Activated T-cell treated with anti-CD3 and anti-CD28 coated beads for 24 hours (primary cell): ENCODE measurements around the gene GPR68.

ENCODE experiments used
- DNase-seq: peaks from one replicate; pipeline ENCODE4 v3.0.0-alpha.2; 2020; ENCODE audit warnings: low read depth

GPR68 gene, protein sequence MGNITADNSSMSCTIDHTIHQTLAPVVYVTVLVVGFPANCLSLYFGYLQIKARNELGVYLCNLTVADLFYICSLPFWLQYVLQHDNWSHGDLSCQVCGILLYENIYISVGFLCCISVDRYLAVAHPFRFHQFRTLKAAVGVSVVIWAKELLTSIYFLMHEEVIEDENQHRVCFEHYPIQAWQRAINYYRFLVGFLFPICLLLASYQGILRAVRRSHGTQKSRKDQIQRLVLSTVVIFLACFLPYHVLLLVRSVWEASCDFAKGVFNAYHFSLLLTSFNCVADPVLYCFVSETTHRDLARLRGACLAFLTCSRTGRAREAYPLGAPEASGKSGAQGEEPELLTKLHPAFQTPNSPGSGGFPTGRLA

GRCh38 chr14:91244501-91244901 is at the start of gene GPR68:
Gene GPR68, minus strand, starts transcription at chr14:91244704. Its CDS starts 9,654 bp downstream, at chr14:91235050.
- no peak for DNase-seq

- no peak for DNase-seq
Observed at GRCh38 chr14:91294153-91294552, 49.6 kb upstream of the GPR68 start.

- no peak for DNase-seq
Observed at GRCh38 chr14:91293281-91293680, 48.8 kb upstream of the GPR68 start.

- no peak for DNase-seq
Observed at GRCh38 chr14:91292491-91292890, 48.0 kb upstream of the GPR68 start.

DNA sequence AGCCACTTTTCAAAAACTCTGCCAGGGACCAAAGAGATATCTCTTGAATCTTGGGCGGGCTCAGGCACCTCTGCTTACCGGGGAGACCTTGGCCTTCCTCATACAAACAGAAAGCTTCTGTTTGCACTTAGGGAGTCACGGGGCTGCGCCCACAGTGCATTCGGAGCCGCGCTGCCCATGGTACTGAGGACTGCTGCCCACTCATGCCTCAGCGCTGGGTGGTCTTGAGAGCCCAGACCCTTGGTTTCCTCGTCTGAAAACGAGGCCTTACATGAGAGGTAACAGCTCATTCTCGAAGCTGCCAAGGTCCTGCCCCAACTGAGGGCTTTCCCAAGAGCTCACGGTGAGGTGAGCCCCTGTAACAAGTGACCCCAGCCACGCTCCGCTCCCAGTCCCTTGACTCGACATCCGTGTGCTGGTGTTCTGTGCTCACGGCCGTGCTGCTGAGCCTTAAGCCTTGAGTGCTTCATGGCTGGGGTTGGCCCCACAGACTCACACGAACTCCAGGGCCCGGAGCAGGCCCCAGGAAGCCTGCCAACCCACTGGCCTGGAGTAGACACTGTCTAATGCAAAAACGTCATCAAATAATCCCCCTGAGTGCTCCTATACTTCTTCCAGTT is 47.4 kb upstream of the GPR68 start:
- DNase-seq, result no peak

GRCh38 chr14:91290986-91291385 is 46.5 kb upstream of the GPR68 start:
- no peak for DNase-seq

DNA sequence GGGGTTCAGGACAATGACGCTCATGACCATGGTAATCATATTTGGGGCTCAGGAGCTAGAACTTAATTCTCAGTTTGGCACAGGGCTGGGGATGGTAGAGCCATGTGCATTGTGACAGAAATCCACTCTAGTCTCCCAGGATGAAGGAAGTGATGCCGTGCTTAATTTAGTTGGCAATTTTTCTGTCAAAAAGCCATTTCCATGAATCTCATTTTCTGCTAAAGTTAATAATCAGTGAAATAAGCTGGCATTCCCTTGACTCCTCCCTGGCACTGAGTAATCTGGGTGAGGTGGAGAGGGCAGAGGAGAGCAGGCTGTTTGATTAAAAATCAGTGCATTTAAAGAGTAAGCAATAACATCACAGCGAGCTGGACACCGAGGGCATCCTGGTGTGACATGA is 45.0 kb upstream of the GPR68 start:
- DNase-seq, result no peak

- DNase-seq, result no peak
Observed at GRCh38 chr14:91288876-91289275, 44.4 kb upstream of the GPR68 start.

GRCh38 chr14:91286530-91286937 is 42.0 kb upstream of the GPR68 start:
- DNase-seq, result peak; percentile 70

DNA sequence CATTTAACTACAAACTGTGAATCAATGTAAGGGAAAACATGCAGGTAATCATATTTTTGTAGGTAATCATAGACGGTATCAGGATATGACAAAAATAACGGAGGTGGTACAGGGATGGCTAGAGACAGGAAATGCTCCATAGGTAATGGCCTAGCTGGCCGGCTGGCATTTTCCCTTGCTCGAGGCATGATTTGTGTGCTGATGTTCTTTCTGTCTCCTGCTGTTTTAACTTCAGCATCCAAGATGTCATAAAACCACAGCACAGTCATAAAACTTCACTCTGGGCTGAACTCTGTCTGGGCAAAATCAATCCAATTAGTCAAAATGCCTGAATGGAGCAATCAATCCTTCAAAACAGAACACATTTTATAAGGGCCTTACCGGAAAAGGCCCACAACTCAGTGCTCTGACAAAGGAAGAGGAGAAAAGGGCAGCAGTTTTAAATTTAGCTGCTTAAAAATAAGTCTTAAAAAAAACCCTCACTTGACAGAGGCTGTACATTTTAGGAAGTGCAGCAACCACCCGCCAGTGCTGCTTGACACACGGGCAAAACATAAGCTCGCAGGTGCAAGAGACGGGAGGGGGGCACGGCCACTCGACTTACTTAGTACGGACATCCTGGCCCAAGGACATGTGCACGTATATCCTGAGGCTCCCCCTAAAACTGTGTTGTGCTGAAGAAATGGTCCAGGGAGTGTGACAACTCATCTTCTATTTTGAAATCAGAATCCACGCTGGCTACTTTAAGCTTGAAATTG is 40.5 kb upstream of the GPR68 start:
- no peak for DNase-seq

DNA sequence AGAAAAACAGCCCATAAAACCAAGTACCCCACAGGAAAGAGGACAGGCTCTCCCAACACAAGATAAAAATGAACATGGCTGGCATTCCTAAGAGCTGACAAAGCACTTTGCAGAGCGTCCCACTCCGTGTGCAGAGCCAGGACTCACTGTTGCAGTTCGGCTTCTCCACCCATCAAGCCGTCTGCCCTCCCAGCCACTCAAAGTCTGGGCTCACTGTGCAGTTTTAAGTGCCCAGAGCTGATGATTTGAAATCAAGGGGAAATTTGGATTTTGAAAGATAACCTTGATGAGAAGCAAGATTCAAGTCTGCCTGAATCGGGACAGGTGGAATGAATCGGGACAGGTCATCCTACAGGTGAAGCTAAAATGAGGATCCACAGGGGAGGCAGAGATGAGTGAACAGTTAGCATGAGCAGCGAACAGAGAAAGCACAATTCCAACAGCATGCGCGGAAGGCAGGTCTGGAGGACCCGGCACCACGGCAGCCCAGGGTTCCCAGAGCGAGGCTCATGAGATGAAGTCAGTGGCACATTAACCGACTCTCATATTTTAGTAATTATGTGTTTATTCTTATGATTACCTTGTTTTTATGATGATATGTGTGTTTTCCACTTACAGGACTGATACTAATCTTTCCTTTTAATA is 39.8 kb upstream of the GPR68 start:
- no peak for DNase-seq

- DNase-seq, result no peak
Observed at GRCh38 chr14:91283666-91284065, 39.2 kb upstream of the GPR68 start.

GRCh38 chr14:91282954-91283645 is 38.6 kb upstream of the GPR68 start:
- DNase-seq, result no peak

DNA sequence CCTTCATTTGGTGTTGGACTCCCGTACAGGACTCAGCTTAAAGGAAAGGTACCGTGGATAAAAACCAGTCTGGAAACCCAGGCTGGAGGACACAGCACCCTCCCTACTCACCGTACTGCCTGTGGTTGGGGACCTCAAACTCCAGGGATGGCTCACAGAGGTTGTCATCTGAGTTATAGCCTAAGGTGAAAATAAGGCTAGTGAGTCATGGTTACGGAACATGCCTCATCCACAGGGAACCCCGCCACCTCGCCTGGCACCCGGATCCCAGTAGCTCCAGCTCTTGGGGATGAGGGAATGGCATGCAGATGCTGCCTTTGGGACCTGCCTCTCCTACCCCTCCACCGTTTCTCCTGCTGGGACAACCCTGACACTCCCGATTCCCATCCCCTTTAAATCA is 36.8 kb upstream of the GPR68 start:
- no peak for DNase-seq

DNA sequence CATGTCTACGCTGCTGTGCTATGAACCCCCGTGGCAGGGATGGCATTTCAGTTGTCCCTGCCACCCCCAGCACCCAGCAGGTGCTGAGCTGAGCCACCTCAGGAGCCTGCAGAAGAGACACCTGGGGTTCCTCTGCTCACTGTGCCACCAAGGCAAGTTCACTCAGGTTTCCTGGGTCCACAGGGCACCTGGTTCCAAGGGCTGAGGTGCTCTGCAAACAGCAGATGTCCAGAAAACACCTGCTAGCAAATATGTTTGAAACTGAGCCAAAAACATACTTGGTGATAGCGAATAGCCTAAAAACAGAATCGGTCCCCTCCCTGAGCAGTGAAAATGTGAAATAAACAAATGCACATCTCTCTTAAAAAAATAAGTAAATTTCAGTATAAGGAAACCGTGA is 35.6 kb upstream of the GPR68 start:
- no peak for DNase-seq

- no peak for DNase-seq
Observed at GRCh38 chr14:91279354-91279753, 34.9 kb upstream of the GPR68 start.

- no peak for DNase-seq
Observed at GRCh38 chr14:91278383-91278715, 33.8 kb upstream of the GPR68 start.

GRCh38 chr14:91277546-91278382 is 33.3 kb upstream of the GPR68 start:
- no peak for DNase-seq

GRCh38 chr14:91274796-91275195 is 30.3 kb upstream of the GPR68 start:
- no peak for DNase-seq

- no peak for DNase-seq
Observed at GRCh38 chr14:91273885-91274273, 29.4 kb upstream of the GPR68 start.

- no peak for DNase-seq
Observed at GRCh38 chr14:91273273-91273884, 28.9 kb upstream of the GPR68 start.
